OCI-LY3 (cell line): ENCODE results near the gene TCF12.

Experiments
- H2AFZ ChIP-seq: fragments of 200-600, 300-600 bp; shearing (Covaris generic); 2 replicates; pipeline ENCODE4 v1.6.0; 2014; ENCODE audit warnings: antibody characterized with exemption, low read depth, low read length
- H3K27ac ChIP-seq: fragments of 200-600, 300-600 bp; sonication (generic); 2 replicates; pipeline ENCODE4 v1.5.1; 2014; ENCODE audit warnings: mild to moderate bottlenecking, low read length, moderate library complexity, mixed read lengths
- H3K27me3 ChIP-seq: fragments of 200-600, 300-600 bp; sonication (generic); 2 replicates; pipeline ENCODE4 v1.6.1; 2014; ENCODE audit warnings: low read depth, low read length, mixed read lengths
- H3K36me3 ChIP-seq: fragments of 200-600, 300-600 bp; sonication (generic); replicated peaks from 2 replicates; pipeline ENCODE3; 2014; ENCODE audit warnings: low read depth, low read length, mixed read lengths
- H3K4me1 ChIP-seq: fragments of 300-600, 200-600 bp; sonication (generic); 2 replicates; pipeline ENCODE4 v1.6.1; 2014; ENCODE audit warnings: low read length, mixed read lengths
- H3K4me2 ChIP-seq: fragments of 200-600, 300-600 bp; sonication (generic); 2 replicates; pipeline ENCODE4 v1.6.1; 2014; ENCODE audit warnings: low read length, mixed read lengths
- H3K4me3 ChIP-seq: fragments of 300-600, 200-600 bp; sonication (generic); 2 replicates; pipeline ENCODE4 v1.5.1; 2014; ENCODE audit warnings: antibody characterized with exemption, mild to moderate bottlenecking, low read length, moderate library complexity
- H3K79me2 ChIP-seq: fragments of 300-600, 200-600 bp; shearing (Covaris generic); 2 replicates; pipeline ENCODE4 v1.6.1; 2014; ENCODE audit warnings: mild to moderate bottlenecking, low read length, mixed read lengths
- H3K9ac ChIP-seq: fragments of 300-600, 200-600 bp; shearing (Covaris generic); 2 replicates; pipeline ENCODE4 v1.6.0; 2014; ENCODE audit warnings: mild to moderate bottlenecking, low read length, moderate library complexity
- H3K9me3 ChIP-seq: fragments of 200-600, 300-600 bp; shearing (Covaris generic); 2 replicates; pipeline ENCODE4 v1.6.1; 2014; ENCODE audit warnings: low read length, mixed read lengths; ENCODE audit not compliant: insufficient read depth
- H4K20me1 ChIP-seq: fragments of 200-600, 300-600 bp; sonication (generic); 2 replicates; pipeline ENCODE4 v1.6.1; 2016; ENCODE audit warnings: low read length, mixed read lengths; ENCODE audit not compliant: insufficient read depth
- CTCF ChIP-seq: fragments of 200-600, 300-600 bp; sonication (generic); IDR thresholded peaks from 2 replicates; pipeline ENCODE4 v1.5.1; 2014; ENCODE audit warnings: antibody characterized with exemption, low read length, low read depth
- EZH2phosphoT487 ChIP-seq: fragments of 200-600 bp; shearing (Covaris generic); IDR thresholded peaks from 2 replicates; pipeline ENCODE4 v1.6.1; 2018; ENCODE audit warnings: antibody characterized with exemption, mixed run types, low read depth

Gene TCF12

GRCh38 chr15:57259568-57260040, 341.2 kb downstream of the TCF12 start:
- peaks cover 17% of the 10 kb centered on the region for H3K4me1 ChIP-seq
- peaks cover 23% of the 10 kb centered on the region for H3K36me3 ChIP-seq
- H2AFZ ChIP-seq = no peak overlapping the region
- peak overlapping the region; percentile 27 for H3K4me2 ChIP-seq
- no peak overlapping the region for H3K4me3 ChIP-seq
- no peak overlapping the region for H3K27ac ChIP-seq
- TF ChIP-seq CTCF (no peak), EZH2phosphoT487 (no peak)
- H3K27me3 ChIP-seq = no peaks in the 10 kb centered on the region
- no peaks in the 10 kb centered on the region; the same call in 1 of the 2 replicates for H4K20me1 ChIP-seq
- no peaks in the 10 kb centered on the region for H3K9me3 ChIP-seq
- no peaks in the 10 kb centered on the region for H3K79me2 ChIP-seq
- H3K9ac ChIP-seq = no peak overlapping the region

- H3K27ac ChIP-seq = no peak overlapping the region
- no peak overlapping the region for H2AFZ ChIP-seq
- no peak overlapping the region for H3K4me2 ChIP-seq
- H3K27me3 ChIP-seq = no peaks in the 10 kb centered on the region
- TF ChIP-seq CTCF (no peak), EZH2phosphoT487 (no peak)
- H3K36me3 ChIP-seq = peaks cover 15% of the 10 kb centered on the region
- no peaks in the 10 kb centered on the region; the same call in 1 of the 2 replicates for H4K20me1 ChIP-seq
- no peak overlapping the region for H3K4me3 ChIP-seq
- H3K79me2 ChIP-seq = no peaks in the 10 kb centered on the region
- peaks cover 17% of the 10 kb centered on the region for H3K4me1 ChIP-seq
- H3K9me3 ChIP-seq = no peaks in the 10 kb centered on the region
- H3K9ac ChIP-seq = no peak overlapping the region
These were observed 345.1 kb downstream of the TCF12 start for GRCh38 chr15:57263520-57263919.

GRCh38 chr15:57272771-57273357, 354.4 kb downstream of the TCF12 start:
- no peak overlapping the region for H3K4me2 ChIP-seq
- TF ChIP-seq CTCF (no peak), EZH2phosphoT487 (no peak)
- H3K36me3 ChIP-seq = peaks cover 30% of the 10 kb centered on the region
- no peak overlapping the region for H3K4me3 ChIP-seq
- H2AFZ ChIP-seq = no peak overlapping the region
- no peaks in the 10 kb centered on the region for H3K4me1 ChIP-seq
- H3K9me3 ChIP-seq = no peaks in the 10 kb centered on the region
- H3K9ac ChIP-seq = no peak overlapping the region
- no peak overlapping the region for H3K27ac ChIP-seq
- H3K27me3 ChIP-seq = no peaks in the 10 kb centered on the region
- H3K79me2 ChIP-seq = no peaks in the 10 kb centered on the region
- H4K20me1 ChIP-seq = peaks cover 3% of the 10 kb centered on the region; the same call in 1 of the 2 replicates

GRCh38 chr15:57273402-57273801, 355.0 kb downstream of the TCF12 start:
- no peak overlapping the region for H3K9ac ChIP-seq
- H3K4me2 ChIP-seq = no peak overlapping the region
- H3K36me3 ChIP-seq = peaks cover 30% of the 10 kb centered on the region

More at GRCh38 chr15:57273402-57273801, 355.0 kb downstream of the TCF12 start:
- no peak overlapping the region for H3K4me3 ChIP-seq
- H4K20me1 ChIP-seq = peaks cover 3% of the 10 kb centered on the region; the same call in 1 of the 2 replicates
- H3K27ac ChIP-seq = no peak overlapping the region
- H3K79me2 ChIP-seq = no peaks in the 10 kb centered on the region
- no peaks in the 10 kb centered on the region for H3K9me3 ChIP-seq
- H2AFZ ChIP-seq = no peak overlapping the region
- no peak for TF ChIP-seq CTCF
- no peak for TF ChIP-seq EZH2phosphoT487
- no peaks in the 10 kb centered on the region for H3K4me1 ChIP-seq
- no peaks in the 10 kb centered on the region for H3K27me3 ChIP-seq
